Activated CD8-positive, alpha-beta memory T cell treated with anti-CD3 and anti-CD28 coated beads, Interleukin-2, amount 50 U/mL, for 48 hours (primary cell): ENCODE data around the gene CDC42SE1.

Experiments
- DNase-seq: peaks from one replicate; pipeline ENCODE4 v3.0.0-alpha.2; 2020

Gene CDC42SE1

GRCh38 chr1:151008244-151009205, 50.9 kb downstream of the CDC42SE1 start, which contains the start of gene PRUNE1:
Gene PRUNE1 (plus strand): TSS chr1:151008449. CDS start chr1:151008633, 184 bp downstream.
- peak; percentile 99 for DNase-seq

DNA sequence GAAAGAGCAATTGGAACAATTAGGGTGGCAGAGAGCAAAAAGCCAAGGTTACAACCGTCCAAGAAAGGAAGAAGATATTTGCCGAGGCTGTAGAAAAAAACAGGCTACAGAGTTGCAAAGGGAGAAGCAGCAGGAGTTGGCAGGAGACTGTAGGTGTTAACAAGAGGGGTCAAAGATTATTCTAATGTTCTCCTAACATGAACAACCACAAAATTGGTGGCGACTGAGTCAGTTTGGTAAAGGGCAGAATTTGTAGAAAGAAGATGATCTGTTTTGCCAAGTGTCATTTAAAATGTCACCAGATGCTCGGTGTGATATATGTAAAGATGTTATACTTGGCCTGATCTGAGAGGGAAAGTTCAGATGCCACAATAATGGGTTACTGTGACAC, 51.6 kb downstream of the CDC42SE1 start:
- no peak for DNase-seq

DNA sequence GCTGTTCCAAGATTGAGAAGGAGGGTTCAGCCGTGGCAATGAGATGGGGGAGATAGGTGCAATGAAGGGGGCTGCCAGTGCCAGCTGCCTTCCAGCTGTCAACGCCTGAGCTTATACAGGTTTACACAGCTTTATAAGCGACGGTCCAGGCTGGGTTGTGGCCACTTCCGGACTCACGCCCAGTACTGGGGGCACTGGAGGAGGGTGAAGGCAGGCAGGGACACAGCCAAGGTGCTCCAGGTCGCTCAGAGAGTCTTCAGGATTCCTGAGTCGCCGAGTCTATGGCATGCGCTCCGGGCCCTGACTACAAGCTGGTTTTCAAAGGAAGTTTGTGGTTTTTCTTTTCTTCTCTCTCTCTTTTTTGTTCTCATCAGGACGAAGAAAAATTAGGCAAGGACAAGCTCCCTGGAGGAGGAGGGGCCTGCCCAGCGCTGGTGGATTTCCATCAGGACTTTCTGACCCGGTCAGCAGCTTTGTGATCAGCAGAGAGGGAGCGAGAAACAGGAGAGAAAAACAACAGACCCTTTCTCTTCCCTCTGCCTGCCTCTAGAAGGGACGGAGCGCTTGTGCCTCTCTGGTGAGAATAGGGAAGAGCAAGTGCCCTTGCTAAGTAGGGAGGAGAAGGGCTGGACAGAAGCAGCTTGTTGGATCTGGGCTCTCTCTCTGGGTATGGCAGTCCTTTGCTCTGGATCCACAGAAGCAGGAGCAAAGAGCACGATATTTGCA, 52.9 kb downstream of the CDC42SE1 start, which contains the start of gene MINDY1:
Gene MINDY1 (minus strand): TSS at position 576 of the 726 bp plus-strand sequence. CDS start 4,285 bp downstream, outside the sequence.
- peak; percentile 65 for DNase-seq

- no peak for DNase-seq
Measured at GRCh38 chr1:151005729-151006319, 53.6 kb downstream of the CDC42SE1 start.

DNA sequence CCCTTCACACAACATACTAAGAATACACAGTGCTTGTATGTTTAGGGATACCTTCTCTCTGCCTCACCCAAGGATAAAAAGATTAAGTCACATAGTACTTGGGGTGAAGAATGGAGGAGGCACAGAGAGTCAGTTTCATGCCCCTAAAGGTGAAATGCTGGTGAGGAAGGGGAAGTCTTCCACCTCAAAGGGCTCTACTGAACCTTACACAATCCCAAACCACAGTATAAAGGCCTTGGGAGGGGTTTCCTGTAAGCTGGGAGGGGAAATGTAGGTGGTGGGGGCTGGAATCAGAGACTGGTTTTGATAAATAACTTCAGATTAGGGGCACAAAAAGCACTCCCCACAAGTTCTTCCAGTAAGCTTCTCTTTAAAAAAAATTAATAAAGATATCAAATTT, 56.2 kb downstream of the CDC42SE1 start:
- no peak for DNase-seq

GRCh38 chr1:151002611-151003010, 56.8 kb downstream of the CDC42SE1 start:
- DNase-seq, result no peak

DNA sequence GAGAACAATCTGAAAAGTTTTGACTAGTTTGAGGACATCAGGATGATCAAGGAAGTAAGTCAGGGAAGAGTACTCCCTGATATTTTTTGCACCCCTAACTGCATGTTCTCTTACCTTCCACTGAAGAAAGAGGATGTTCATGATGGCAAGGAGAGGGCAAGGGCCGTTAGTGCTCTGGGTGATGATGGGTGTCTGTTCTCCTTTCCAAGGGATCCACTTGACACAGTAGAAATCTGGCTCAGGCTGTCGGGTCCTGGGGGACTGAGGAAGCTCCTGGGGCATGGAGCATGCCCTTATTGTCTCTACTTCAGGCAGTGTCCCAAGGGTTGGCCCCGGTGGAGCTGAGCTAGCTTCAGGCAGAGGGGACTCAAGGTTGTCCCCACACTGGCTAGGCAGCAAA, 57.4 kb downstream of the CDC42SE1 start:
- DNase-seq, result no peak

- no peak for DNase-seq
Measured at GRCh38 chr1:151001602-151002001, 57.8 kb downstream of the CDC42SE1 start.
